ENCODE results near the gene STAB1. TPM values are rescaled to one million over a fixed set of nuclear protein-coding genes. Genes with fewer than 3 reads are reported as not detected.

The STAB1 gene
- total and polyA plus RNA-seq, 4 donors, result 54.2 to 651 (median 273) TPM

DNA sequence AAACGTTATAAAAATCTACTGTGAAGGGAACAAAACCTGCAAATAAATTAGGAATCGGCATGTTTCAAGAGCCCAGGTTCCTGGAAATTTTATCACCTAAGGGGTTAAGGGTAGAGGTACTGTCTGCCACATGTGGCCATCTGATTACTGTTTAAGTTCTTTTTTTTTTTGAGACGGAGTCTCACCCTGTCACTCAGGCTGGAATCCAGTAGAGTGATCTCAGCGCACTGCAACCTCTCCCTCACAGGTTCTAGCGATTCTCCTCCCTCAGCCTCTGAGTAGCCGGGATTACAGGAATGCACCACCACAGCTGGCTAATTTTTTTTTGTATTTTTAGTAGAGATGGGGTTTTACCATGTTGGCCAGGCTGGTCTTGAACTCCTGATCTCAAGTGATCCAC lies 77.1 kb downstream of the STAB1 start:
- Histone ChIP-seq H3K27ac (ENCODE audit: low read depth in 1 of 2, low read length in 2 of 2) (no peak overlapping the region), H3K27me3 (ENCODE audit: control insufficient read depth in 1 of 2, insufficient read depth in 2 of 2, low read length in 1 of 2) (no peaks in the 10 kb centered on the region), H3K9me3 (ENCODE audit: control insufficient read depth, low read length) (no peaks in the 10 kb centered on the region), H3K36me3 (ENCODE audit: control insufficient read depth in 1 of 2, insufficient read depth in 2 of 2, low read length in 1 of 2) (peaks cover 0 to 7% of the 10 kb centered on the region in 2 donors), H3K4me1 (ENCODE audit: control insufficient read depth in 1 of 2, insufficient read depth in 2 of 2, low read length in 2 of 2) (no peaks in the 10 kb centered on the region), H3K4me3 (ENCODE audit: low read length in 2 of 2) (no peak overlapping the region)
- DNase-seq (no peak), ATAC-seq (ENCODE audit: low FRiP score) (no peak)
- intact Hi-C loops (cut with DNase I), result no loop called here
- WGBS, 2 donors, result 52 to 61% methylated on average over 6 of the region's 6 CpGs

Other genes with a start within 250 kb of the STAB1 start
- gene PPM1M, start 249.6 kb upstream of the STAB1 start, total RNA-seq, result 10 to 100 TPM; 26.7 to 43.4 TPM
- 10 to 100 TPM; 26.2 to 33.7 TPM for gene PPM1M, start 249.6 kb upstream of the STAB1 start, polyA plus RNA-seq
- 10 to 100 TPM; 58.1 to 72.4 TPM for gene WDR82, start 216.7 kb upstream of the STAB1 start, total RNA-seq
- gene WDR82, start 216.7 kb upstream of the STAB1 start, polyA plus RNA-seq, result 10 to 100 TPM; 27.9 to 31.6 TPM
- 10 to 100 TPM in 1 of 2 donors, 1 to 10 TPM in 1; 9.7 to 13.9 TPM for gene GLYCTK, start 207.5 kb upstream of the STAB1 start, total RNA-seq
- gene GLYCTK, start 207.5 kb upstream of the STAB1 start, polyA plus RNA-seq, result 10 to 100 TPM in 1 of 2 donors, 1 to 10 TPM in 1; 9.9 to 15.6 TPM
- 10 to 100 TPM; 10.3 to 24.1 TPM for gene DNAH1, start 179.0 kb upstream of the STAB1 start, total RNA-seq
- gene DNAH1, start 179.0 kb upstream of the STAB1 start, polyA plus RNA-seq, result 10 to 100 TPM in 1 of 2 donors, under 1 TPM in 1; 0.88 to 11.3 TPM
- 10 to 100 TPM; 62.7 to 74.4 TPM for gene BAP1, start 85.3 kb upstream of the STAB1 start, total RNA-seq
- 10 to 100 TPM; 29.4 to 99.6 TPM for gene BAP1, start 85.3 kb upstream of the STAB1 start, polyA plus RNA-seq
- gene PHF7, start 84.7 kb upstream of the STAB1 start, total RNA-seq, result 1 to 10 TPM; 7.7 to 8.0 TPM
- 1 to 10 TPM; 7.1 to 8.5 TPM for gene PHF7, start 84.7 kb upstream of the STAB1 start, polyA plus RNA-seq
- 10 to 100 TPM; 12.5 to 23.8 TPM for gene SEMA3G, start 50.2 kb upstream of the STAB1 start, total RNA-seq
- gene SEMA3G, start 50.2 kb upstream of the STAB1 start, polyA plus RNA-seq, result under 1 TPM in 1 of 2 donors, not detected in 1; 0.26 TPM
- 1 to 10 TPM; 2.6 to 4.7 TPM for gene TNNC1, start 41.3 kb upstream of the STAB1 start, total RNA-seq
- 10 to 100 TPM in 1 of 2 donors, 1 to 10 TPM in 1; 3.0 to 20.7 TPM for gene TNNC1, start 41.3 kb upstream of the STAB1 start, polyA plus RNA-seq
- 100 to 1,000 TPM in 1 of 2 donors, 10 to 100 TPM in 1; 80.9 to 157 TPM for gene NISCH, start 39.7 kb upstream of the STAB1 start, total RNA-seq
- 100 to 1,000 TPM in 1 of 2 donors, 10 to 100 TPM in 1; 13.3 to 122 TPM for gene NISCH, start 39.7 kb upstream of the STAB1 start, polyA plus RNA-seq
- gene NT5DC2, start 38.5 kb downstream of the STAB1 start, total RNA-seq, result 10 to 100 TPM; 29.6 to 33.0 TPM
- gene NT5DC2, start 38.5 kb downstream of the STAB1 start, polyA plus RNA-seq, result 100 to 1,000 TPM in 1 of 2 donors, 10 to 100 TPM in 1; 46.3 to 148 TPM
- gene UQCC5, start 41.3 kb downstream of the STAB1 start, total RNA-seq, result 10 to 100 TPM in 1 of 2 donors, 1 to 10 TPM in 1; 9.1 to 14.0 TPM
- 1 to 10 TPM; 4.5 to 7.1 TPM for gene UQCC5, start 41.3 kb downstream of the STAB1 start, polyA plus RNA-seq
- gene PBRM1, start 190.6 kb downstream of the STAB1 start, total RNA-seq, result 10 to 100 TPM; 61.6 to 73.8 TPM
- 10 to 100 TPM in 1 of 2 donors, 1 to 10 TPM in 1; 6.9 to 11.3 TPM for gene PBRM1, start 190.6 kb downstream of the STAB1 start, polyA plus RNA-seq
- 10 to 100 TPM; 52.0 to 70.3 TPM for gene GNL3, start 190.7 kb downstream of the STAB1 start, total RNA-seq
- gene GNL3, start 190.7 kb downstream of the STAB1 start, polyA plus RNA-seq, result 10 to 100 TPM; 20.9 to 32.9 TPM
- 10 to 100 TPM; 28.7 to 48.4 TPM for gene GLT8D1, start 210.5 kb downstream of the STAB1 start, total RNA-seq
- gene GLT8D1, start 210.5 kb downstream of the STAB1 start, polyA plus RNA-seq, result 10 to 100 TPM; 26.0 to 59.5 TPM
- 10 to 100 TPM; 57.2 to 67.5 TPM for gene SPCS1, start 210.8 kb downstream of the STAB1 start, total RNA-seq
- 100 to 1,000 TPM; 114 to 119 TPM for gene SPCS1, start 210.8 kb downstream of the STAB1 start, polyA plus RNA-seq